Retinal pigment epithelial cell (primary cell): ENCODE measurements around the gene CTTNBP2NL.
"Not testable (repeated sequence)": the region's sequence is repeated elsewhere in the genome, so short reads cannot be mapped to it uniquely, and the experiment has no call there.

Experiments used
- DNase-seq: peaks from one replicate; pipeline ENCODE4 v3.0.0-alpha.2; 2010; ENCODE audit warnings: low read depth
- H3K4me3 ChIP-seq: 2 replicates; pipeline ENCODE4 v1.5.1; 2011; ENCODE audit warnings: mild to moderate bottlenecking, low read length, control low read depth, moderate library complexity
- TF ChIP-seq, protein P1 (sequence below): conservative IDR thresholded peaks from 2 replicates; pipeline ENCODE4 v1.5.1; 2011; ENCODE audit warnings: low read depth, low read length, control low read depth, inconsistent platforms

Gene CTTNBP2NL

DNA sequence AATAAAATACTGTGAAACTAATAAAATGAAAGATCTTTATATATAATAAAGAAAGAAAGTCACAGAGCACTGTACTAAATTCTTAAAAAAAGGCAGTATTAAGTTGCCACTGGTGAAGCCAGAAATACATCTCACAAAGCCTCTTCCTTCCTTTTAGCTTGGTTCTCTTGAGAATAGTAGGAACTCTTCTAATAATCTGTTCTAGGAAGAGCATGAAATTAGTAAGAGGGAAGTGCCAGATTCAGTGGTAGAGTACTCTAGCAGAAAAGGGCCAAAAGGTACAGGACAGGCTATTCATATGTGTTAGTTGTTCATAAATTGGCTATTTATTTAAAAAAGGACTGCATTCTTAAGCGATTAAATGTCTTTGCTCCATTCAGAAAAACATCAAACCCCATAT lies 33.7 kb downstream of the CTTNBP2NL start:
- DNase-seq: no peak
- H3K4me3 ChIP-seq: no peak overlapping the region
- TF ChIP-seq, protein P1, sequence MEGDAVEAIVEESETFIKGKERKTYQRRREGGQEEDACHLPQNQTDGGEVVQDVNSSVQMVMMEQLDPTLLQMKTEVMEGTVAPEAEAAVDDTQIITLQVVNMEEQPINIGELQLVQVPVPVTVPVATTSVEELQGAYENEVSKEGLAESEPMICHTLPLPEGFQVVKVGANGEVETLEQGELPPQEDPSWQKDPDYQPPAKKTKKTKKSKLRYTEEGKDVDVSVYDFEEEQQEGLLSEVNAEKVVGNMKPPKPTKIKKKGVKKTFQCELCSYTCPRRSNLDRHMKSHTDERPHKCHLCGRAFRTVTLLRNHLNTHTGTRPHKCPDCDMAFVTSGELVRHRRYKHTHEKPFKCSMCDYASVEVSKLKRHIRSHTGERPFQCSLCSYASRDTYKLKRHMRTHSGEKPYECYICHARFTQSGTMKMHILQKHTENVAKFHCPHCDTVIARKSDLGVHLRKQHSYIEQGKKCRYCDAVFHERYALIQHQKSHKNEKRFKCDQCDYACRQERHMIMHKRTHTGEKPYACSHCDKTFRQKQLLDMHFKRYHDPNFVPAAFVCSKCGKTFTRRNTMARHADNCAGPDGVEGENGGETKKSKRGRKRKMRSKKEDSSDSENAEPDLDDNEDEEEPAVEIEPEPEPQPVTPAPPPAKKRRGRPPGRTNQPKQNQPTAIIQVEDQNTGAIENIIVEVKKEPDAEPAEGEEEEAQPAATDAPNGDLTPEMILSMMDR: no peak

DNA sequence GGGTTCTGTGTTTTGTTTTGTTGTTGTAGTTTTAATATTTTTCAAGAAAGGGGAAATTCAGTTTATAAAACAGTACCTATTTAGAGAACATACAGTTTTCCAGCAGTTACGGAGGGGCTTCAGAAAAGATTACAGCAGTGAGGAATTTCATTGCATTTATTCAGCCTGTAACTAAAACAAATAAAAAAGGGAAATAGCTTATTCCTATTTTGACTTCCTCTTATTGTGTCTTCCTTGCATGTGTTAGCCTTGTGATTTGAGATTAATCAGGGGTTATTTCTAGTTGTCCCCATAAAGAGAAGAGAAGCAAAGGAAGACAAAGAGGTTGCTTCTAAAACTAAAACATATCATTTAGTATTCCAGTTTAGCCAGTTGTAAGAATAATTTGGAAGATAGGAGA lies 35.0 kb downstream of the CTTNBP2NL start:
- TF ChIP-seq, protein P1: no peak
- no peak for DNase-seq
- H3K4me3 ChIP-seq: no peak overlapping the region

DNA sequence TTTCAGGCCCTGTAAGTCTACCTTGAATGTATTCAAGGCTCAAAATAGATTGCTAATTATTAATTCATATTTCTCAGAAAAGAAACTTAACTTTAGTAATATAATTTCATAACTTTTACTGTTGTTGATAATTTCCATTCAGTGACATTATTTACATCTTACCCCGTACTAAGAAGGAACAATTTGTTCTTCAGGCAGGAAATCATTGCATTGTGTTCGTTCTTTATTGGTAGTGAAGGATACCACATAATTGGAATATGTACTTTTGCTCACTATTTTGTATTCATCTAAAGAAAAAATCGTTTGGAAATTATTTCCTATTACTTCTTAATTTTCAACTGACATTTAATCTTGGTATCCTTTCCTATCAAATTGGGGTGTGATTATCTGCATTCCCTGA lies 39.4 kb downstream of the CTTNBP2NL start:
- H3K4me3 ChIP-seq: no peak overlapping the region
- TF ChIP-seq, protein P1: no peak
- no peak for DNase-seq

DNA sequence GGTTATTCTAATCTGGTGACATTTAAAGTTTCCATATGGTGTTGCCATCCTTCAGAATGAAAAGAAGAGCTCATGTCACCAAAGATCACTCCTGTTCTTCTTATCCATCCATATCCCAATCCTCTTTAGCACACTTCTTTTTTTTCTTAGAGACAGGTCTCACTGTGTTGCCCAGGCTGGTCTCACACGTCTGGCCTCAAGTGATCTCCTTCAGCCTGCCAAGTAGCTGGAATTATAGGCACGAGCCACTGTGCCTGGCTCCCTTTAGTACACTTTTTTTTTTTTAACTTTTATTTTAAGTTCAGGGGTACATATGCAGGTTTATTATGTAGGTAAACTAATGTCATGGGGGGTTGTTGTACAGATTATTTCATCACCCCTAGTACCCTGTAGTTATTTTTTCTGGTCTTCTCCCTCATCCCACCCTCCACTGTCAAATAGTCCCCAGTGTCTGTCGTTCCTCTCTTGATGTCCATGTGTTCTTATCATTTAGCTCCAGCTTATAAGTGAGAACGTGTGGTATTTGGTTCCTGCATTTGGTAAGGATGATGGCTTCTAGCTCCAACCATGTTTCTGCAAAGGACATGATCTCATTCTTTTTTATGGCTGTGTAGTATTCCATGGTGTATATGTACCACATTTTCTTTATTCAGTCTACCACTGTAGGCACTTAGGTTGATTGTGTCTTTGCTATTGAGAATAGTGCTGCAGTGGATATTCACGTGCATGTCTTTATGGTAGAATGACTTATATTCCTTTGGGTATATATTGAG lies 40.6 kb downstream of the CTTNBP2NL start:
- no peak overlapping the region for H3K4me3 ChIP-seq
- DNase-seq: no peak
- TF ChIP-seq, protein P1: no peak

DNA sequence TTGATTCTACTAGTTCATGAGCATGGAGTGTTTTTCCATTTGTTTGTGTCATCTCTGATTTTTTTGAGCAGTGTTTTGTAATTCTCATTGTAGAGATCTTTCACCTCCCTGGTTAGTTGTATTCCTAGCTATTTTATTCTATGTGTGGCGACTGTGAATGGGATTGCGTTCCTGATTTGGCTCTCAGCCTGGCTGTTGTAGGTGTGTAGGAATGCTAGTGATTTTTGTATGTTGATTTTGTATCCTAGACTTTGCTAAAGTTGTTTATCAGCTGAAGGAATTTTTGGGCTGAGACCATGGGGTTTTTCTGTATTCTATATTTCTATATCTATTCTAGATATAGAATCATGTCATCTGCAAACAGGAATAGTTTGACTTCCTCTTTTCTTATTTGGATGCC lies 42.1 kb downstream of the CTTNBP2NL start:
- not testable (repeated sequence) for DNase-seq, H3K4me3 ChIP-seq

DNA sequence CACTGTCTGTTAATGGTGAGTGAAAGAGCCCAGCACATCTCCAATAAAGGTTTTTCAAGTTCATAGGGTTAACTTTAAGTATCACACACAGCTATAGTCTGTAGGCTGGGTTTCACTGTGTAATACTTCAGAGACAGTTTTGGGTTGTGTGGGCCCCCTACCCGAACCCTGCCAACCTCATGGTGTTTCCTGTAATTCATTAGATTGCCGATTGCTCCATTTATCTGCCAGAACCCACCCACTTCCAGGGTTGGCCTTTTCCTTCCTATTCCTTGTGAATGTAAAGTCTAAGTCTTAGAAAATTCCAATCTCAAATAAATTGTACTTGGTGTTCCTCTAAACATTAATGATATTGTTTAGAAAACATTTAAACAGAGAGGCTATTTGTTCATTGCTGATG lies 43.6 kb downstream of the CTTNBP2NL start:
- H3K4me3 ChIP-seq: no peak overlapping the region
- TF ChIP-seq, protein P1: no peak
- no peak for DNase-seq

DNA sequence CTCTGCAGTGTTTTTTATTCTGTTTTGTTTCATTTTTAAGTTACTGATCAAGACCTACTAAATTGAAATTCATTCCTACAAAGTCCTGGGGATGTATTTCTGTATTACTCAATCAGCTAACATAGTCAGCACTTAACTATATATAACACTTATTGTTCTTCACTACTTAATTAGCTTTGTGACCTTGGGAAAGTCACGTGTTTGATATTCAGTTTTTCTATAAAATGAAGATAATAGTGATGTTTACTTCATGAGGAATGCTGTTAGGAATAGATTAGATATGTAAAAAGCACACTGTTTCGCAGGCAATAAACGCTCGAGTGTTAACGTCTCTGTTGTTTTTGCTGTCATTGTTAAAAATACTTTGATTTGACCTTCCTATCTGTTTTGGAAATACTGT lies 44.6 kb downstream of the CTTNBP2NL start:
- TF ChIP-seq, protein P1: no peak
- H3K4me3 ChIP-seq: no peak overlapping the region
- no peak for DNase-seq
